GM12801 (cell line): ENCODE results near the gene WDR11.

Experiments
- CTCF ChIP-seq: IDR thresholded peaks from one replicate; pipeline ENCODE4 v1.5.1; 2011; ENCODE audit warnings: control low read depth; ENCODE audit not compliant: insufficient read length; ENCODE audit errors: extremely low read depth

WDR11 gene

GRCh38 chr10:120832106-120832505 lies 19.1 kb upstream of the WDR11 start:
- TF ChIP-seq CTCF, result no peak

GRCh38 chr10:120833222-120833928 lies 17.8 kb upstream of the WDR11 start:
- no peak for TF ChIP-seq CTCF

- no peak for TF ChIP-seq CTCF
Measured at GRCh38 chr10:120835603-120836002, 15.6 kb upstream of the WDR11 start.

GRCh38 chr10:120838941-120839340 lies 12.2 kb upstream of the WDR11 start:
- TF ChIP-seq CTCF, result no peak

GRCh38 chr10:120841522-120842189 lies 9.5 kb upstream of the WDR11 start:
- no peak for TF ChIP-seq CTCF

- TF ChIP-seq CTCF, result no peak
Measured at GRCh38 chr10:120854388-120854787, 3.2 kb downstream of the WDR11 start.

DNA sequence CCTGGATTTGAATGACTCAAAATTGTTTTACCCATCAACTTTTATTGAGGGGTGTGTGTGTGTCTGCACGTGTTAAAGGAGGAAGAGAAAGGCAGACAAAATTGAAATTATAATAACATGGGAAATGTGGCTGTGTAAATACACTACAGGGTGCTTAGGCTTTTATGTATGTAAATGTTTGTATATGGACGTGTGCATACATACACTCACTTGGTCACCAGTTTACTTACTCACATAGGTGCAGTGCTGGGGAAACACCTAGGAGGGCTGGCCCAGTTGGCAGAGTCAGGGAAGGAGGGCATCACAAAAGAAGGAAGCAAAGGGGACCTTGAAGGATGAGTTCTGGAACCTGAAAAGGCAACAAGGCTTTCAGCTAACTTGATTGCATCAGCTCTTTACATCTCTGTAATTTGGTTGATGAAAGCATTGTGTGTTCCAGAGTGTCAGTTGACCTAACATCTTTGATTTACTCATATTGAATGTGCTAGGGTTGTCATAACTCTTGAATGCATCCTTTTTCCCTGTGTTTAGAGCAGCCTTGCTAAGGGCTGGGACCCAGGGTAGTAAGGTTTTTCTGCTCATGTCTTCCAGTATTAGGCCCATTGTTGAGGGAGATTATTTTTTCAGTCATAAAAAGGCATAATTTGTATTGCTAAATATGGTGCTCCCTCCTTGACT lies 10.2 kb downstream of the WDR11 start:
- TF ChIP-seq CTCF, result no peak
